Nephron progenitor cell (in vitro differentiated cells): ENCODE measurements around the gene B3GAT1.

Experiments used
- DNase-seq: peaks from one replicate; pipeline ENCODE4 v3.0.0; 2021
- H3K27ac Mint-ChIP-seq: 2 replicates; pipeline ENCODE4 v1.8.0; 2021; ENCODE audit warnings: mild to moderate bottlenecking, moderate library complexity, mixed read lengths
- H3K27me3 Mint-ChIP-seq: 2 replicates; pipeline ENCODE4 v1.8.0; 2021; ENCODE audit warnings: mild to moderate bottlenecking, low read depth, mixed read lengths; ENCODE audit not compliant: poor library complexity
- H3K36me3 Mint-ChIP-seq: 2 replicates; pipeline ENCODE4 v1.8.0; 2021; ENCODE audit warnings: low read depth, mixed read lengths
- H3K4me1 Mint-ChIP-seq: 2 replicates; pipeline ENCODE4 v1.8.0; 2021; ENCODE audit warnings: mixed read lengths
- H3K4me3 Mint-ChIP-seq: 2 replicates; pipeline ENCODE4 v1.8.0; 2021; ENCODE audit warnings: mild to moderate bottlenecking, moderate library complexity, mixed read lengths
- H3K9me3 Mint-ChIP-seq: 2 replicates; pipeline ENCODE4 v1.8.0; 2021; ENCODE audit warnings: mild to moderate bottlenecking, moderate library complexity, mixed read lengths
- CTCF ChIP-seq: fragments of 200-600 bp; sonication (generic); IDR thresholded peaks from 2 replicates; pipeline ENCODE4 v1.5.0; 2021; ENCODE audit warnings: antibody characterized with exemption

The B3GAT1 gene

GRCh38 chr11:134372536-134372935, 39.5 kb downstream of the B3GAT1 start:
- H3K27me3 Mint-ChIP-seq: peaks cover 19% of the 10 kb centered on the region
- H3K9me3 Mint-ChIP-seq: no peaks in the 10 kb centered on the region
- no peaks in the 10 kb centered on the region for H3K36me3 Mint-ChIP-seq
- no peak overlapping the region for H3K4me3 Mint-ChIP-seq
- TF ChIP-seq CTCF: no peak
- no peak overlapping the region for H3K27ac Mint-ChIP-seq
- no peak for DNase-seq
- H3K4me1 Mint-ChIP-seq: peaks cover 7% of the 10 kb centered on the region

- no peak overlapping the region for H3K27ac Mint-ChIP-seq
Observed at GRCh38 chr11:134371436-134372185, 40.4 kb downstream of the B3GAT1 start.

GRCh38 chr11:134370526-134371435, 41.3 kb downstream of the B3GAT1 start:
- no peak for TF ChIP-seq CTCF
- Mint-ChIP-seq H3K9me3 (no peaks in the 10 kb centered on the region), H3K4me3 (no peak overlapping the region), H3K27ac (no peak overlapping the region), H3K4me1 (peaks cover 11% of the 10 kb centered on the region), H3K36me3 (no peaks in the 10 kb centered on the region), H3K27me3 (peaks cover 23% of the 10 kb centered on the region)
- no peak for DNase-seq

More at GRCh38 chr11:134371436-134372185, 40.4 kb downstream of the B3GAT1 start:
- Mint-ChIP-seq H3K4me1 (peaks cover 7% of the 10 kb centered on the region), H3K27me3 (peaks cover 16% of the 10 kb centered on the region), H3K4me3 (no peak overlapping the region), H3K36me3 (no peaks in the 10 kb centered on the region), H3K9me3 (no peaks in the 10 kb centered on the region)
- no peak for DNase-seq
- TF ChIP-seq CTCF: no peak

GRCh38 chr11:134369656-134370525, 42.2 kb downstream of the B3GAT1 start:
- H3K4me3 Mint-ChIP-seq: no peak overlapping the region
- no peak for TF ChIP-seq CTCF
- H3K36me3 Mint-ChIP-seq: no peaks in the 10 kb centered on the region
- H3K27me3 Mint-ChIP-seq: peaks cover 21% of the 10 kb centered on the region
- H3K4me1 Mint-ChIP-seq: peaks cover 11% of the 10 kb centered on the region
- H3K9me3 Mint-ChIP-seq: no peaks in the 10 kb centered on the region
- no peak for DNase-seq
- H3K27ac Mint-ChIP-seq: no peak overlapping the region

GRCh38 chr11:134367781-134368180, 44.3 kb downstream of the B3GAT1 start:
- H3K36me3 Mint-ChIP-seq: no peaks in the 10 kb centered on the region
- peaks cover 5% of the 10 kb centered on the region for H3K4me1 Mint-ChIP-seq

More at GRCh38 chr11:134367781-134368180, 44.3 kb downstream of the B3GAT1 start:
- DNase-seq: no peak
- Mint-ChIP-seq H3K27ac (no peak overlapping the region), H3K9me3 (no peaks in the 10 kb centered on the region), H3K27me3 (peaks cover 24% of the 10 kb centered on the region), H3K4me3 (no peak overlapping the region)
- TF ChIP-seq CTCF: no peak
